DOHH2 (cell line): ENCODE data around the gene BPI.
"Not testable (repeated sequence)": the region's sequence is repeated elsewhere in the genome, so short reads cannot be mapped to it uniquely, and the experiment has no call there.

Experiments
- H3F3A ChIP-seq: fragments of 200-600 bp; sonication (generic), shearing (Covaris generic); 2 replicates; pipeline ENCODE4 v1.6.0; 2016; ENCODE audit warnings: antibody characterized with exemption, mild to moderate bottlenecking; ENCODE audit not compliant: control insufficient read depth, insufficient read depth
- H3K27ac ChIP-seq: fragments of 200-600 bp; sonication (generic); 2 replicates; pipeline ENCODE4 v1.5.1; 2014; ENCODE audit warnings: low read depth, mild to moderate bottlenecking, low read length, moderate library complexity
- H3K27me3 ChIP-seq: fragments of 200-600 bp; sonication (generic); 2 replicates; pipeline ENCODE4 v1.6.1; 2014; ENCODE audit warnings: mild to moderate bottlenecking, low read length, mixed read lengths; ENCODE audit not compliant: control insufficient read depth
- H3K36me3 ChIP-seq: fragments of 200-600 bp; sonication (generic); 2 replicates; pipeline ENCODE4 v1.6.1; 2014; ENCODE audit warnings: mild to moderate bottlenecking, low read length, moderate library complexity, mixed read lengths; ENCODE audit not compliant: control insufficient read depth
- H3K4me1 ChIP-seq: fragments of 200-600 bp; sonication (generic); 2 replicates; pipeline ENCODE4 v1.6.1; 2014; ENCODE audit warnings: mild to moderate bottlenecking, low read length, mixed read lengths; ENCODE audit not compliant: control insufficient read depth
- H3K4me2 ChIP-seq: fragments of 200-600 bp; sonication (generic); 2 replicates; pipeline ENCODE4 v1.6.0; 2014; ENCODE audit warnings: mild to moderate bottlenecking, low read length, moderate library complexity
- H3K4me3 ChIP-seq: fragments of 200-600 bp; sonication (generic); 2 replicates; pipeline ENCODE4 v1.5.1; 2014; ENCODE audit warnings: mild to moderate bottlenecking, low read length, mixed read lengths
- H3K79me2 ChIP-seq: fragments of 200-600 bp; sonication (generic); 2 replicates; pipeline ENCODE4 v1.6.1; 2014; ENCODE audit warnings: mild to moderate bottlenecking, low read length, mixed read lengths; ENCODE audit not compliant: control insufficient read depth
- H3K9me2 ChIP-seq: fragments of 200-600 bp; sonication (generic); replicated peaks from 2 replicates; pipeline ENCODE4 v1.6.1; 2014; ENCODE audit warnings: mild to moderate bottlenecking, low read length, mixed read lengths; ENCODE audit not compliant: control insufficient read depth
- H3K9me3 ChIP-seq: fragments of 200-600 bp; sonication (generic); 2 replicates; pipeline ENCODE4 v1.6.1; 2014; ENCODE audit warnings: antibody characterized with exemption, low read length, mixed read lengths; ENCODE audit not compliant: control insufficient read depth, insufficient read depth
- H4K20me1 ChIP-seq: fragments of 200-600 bp; sonication (generic); 2 replicates; pipeline ENCODE4 v1.6.0; 2014; ENCODE audit warnings: low read depth, mild to moderate bottlenecking, antibody characterized with exemption, low read length, moderate library complexity; ENCODE audit not compliant: control insufficient read depth, insufficient read depth
- EZH2phosphoT487 ChIP-seq: fragments of 200-600 bp; sonication (generic); IDR thresholded peaks from 2 replicates; pipeline ENCODE4 v1.6.1; 2017; ENCODE audit warnings: borderline replicate concordance, mild to moderate bottlenecking, antibody characterized with exemption, low read length, moderate library complexity, mixed read lengths
- TF ChIP-seq, protein P1 (sequence below): fragments of 200-600 bp; sonication (generic); IDR thresholded peaks from one replicate; pipeline ENCODE4 v1.5.1; 2014; ENCODE audit warnings: antibody characterized with exemption, mild to moderate bottlenecking, low read depth, low read length; ENCODE audit not compliant: poor library complexity, severe bottlenecking

BPI gene

DNA sequence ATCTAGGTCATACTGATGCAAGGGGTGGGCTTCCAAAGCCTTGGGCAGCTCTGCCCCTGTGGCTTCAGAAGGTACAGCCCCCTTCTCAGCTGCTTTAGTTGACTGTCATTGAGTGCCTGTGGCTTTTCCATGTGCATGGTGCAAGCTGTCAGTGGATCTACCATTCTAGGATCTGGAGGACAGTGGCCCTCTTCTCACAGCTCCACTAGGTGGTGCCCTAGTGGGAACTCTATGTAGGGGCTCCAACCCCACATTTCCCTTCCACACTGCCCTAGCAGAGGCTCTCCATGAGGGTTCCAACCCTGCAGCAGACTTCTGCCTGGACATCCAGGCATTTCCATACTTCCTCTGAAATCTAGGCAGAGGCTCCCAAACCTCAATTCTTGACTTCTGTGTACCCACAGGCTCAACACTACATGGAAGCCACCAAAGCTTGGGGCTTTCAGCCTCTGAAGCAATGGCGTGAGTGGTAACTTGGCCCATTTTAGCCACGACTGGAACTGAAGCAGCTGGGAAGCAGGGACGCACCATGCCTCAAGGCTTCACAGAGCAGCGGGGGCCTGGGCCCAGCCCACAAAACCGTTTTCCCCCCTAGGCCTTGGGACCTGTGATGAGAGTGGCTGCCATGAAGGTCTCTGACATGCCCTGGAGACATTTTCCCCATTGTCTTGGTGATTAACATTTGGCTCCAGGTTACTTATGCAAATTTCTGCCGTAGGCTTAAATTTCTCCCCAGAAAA is 22.6 kb upstream of the BPI start:
- H3K4me2 ChIP-seq, H3F3A ChIP-seq, H3K9me2 ChIP-seq, H3K4me1 ChIP-seq, H3K9me3 ChIP-seq, H3K79me2 ChIP-seq, H3K27ac ChIP-seq, H3K27me3 ChIP-seq, H3K36me3 ChIP-seq, H4K20me1 ChIP-seq, H3K4me3 ChIP-seq: not testable (repeated sequence)
- TF ChIP-seq, protein P1, sequence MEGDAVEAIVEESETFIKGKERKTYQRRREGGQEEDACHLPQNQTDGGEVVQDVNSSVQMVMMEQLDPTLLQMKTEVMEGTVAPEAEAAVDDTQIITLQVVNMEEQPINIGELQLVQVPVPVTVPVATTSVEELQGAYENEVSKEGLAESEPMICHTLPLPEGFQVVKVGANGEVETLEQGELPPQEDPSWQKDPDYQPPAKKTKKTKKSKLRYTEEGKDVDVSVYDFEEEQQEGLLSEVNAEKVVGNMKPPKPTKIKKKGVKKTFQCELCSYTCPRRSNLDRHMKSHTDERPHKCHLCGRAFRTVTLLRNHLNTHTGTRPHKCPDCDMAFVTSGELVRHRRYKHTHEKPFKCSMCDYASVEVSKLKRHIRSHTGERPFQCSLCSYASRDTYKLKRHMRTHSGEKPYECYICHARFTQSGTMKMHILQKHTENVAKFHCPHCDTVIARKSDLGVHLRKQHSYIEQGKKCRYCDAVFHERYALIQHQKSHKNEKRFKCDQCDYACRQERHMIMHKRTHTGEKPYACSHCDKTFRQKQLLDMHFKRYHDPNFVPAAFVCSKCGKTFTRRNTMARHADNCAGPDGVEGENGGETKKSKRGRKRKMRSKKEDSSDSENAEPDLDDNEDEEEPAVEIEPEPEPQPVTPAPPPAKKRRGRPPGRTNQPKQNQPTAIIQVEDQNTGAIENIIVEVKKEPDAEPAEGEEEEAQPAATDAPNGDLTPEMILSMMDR = peak; percentile 41

DNA sequence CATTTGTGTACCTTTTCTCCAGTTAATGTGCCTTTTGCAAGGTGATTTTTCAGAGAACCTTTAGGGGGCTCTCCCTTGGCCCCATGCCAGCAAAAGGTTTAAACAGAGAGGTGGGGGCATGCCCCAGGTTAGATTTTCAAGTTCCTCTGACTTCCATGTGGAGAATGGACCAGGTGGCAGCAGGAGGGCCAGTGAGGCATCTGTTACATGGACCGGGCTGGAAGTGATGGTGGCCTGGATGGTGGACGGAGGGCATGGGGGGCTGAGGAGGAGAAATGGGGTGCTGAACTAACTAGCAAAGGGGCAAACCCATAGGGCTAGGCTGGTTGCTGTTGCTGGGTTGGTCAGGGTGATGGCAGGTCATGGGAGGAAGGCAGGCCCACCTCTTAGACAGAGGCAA is 20.7 kb upstream of the BPI start:
- H3K36me3 ChIP-seq = no peaks in the 10 kb centered on the region
- TF ChIP-seq EZH2phosphoT487 = no peak
- TF ChIP-seq, protein P1 = no peak
- no peaks in the 10 kb centered on the region for H3K9me2 ChIP-seq
- no peaks in the 10 kb centered on the region for H3K79me2 ChIP-seq
- peaks cover 4% of the 10 kb centered on the region for H3K27me3 ChIP-seq
- no peaks in the 10 kb centered on the region for H3F3A ChIP-seq
- no peak overlapping the region for H3K4me3 ChIP-seq
- H3K27ac ChIP-seq = no peak overlapping the region
- H3K9me3 ChIP-seq = no peaks in the 10 kb centered on the region
- H4K20me1 ChIP-seq = no peaks in the 10 kb centered on the region
- H3K4me2 ChIP-seq = no peak overlapping the region
- no peaks in the 10 kb centered on the region for H3K4me1 ChIP-seq

DNA sequence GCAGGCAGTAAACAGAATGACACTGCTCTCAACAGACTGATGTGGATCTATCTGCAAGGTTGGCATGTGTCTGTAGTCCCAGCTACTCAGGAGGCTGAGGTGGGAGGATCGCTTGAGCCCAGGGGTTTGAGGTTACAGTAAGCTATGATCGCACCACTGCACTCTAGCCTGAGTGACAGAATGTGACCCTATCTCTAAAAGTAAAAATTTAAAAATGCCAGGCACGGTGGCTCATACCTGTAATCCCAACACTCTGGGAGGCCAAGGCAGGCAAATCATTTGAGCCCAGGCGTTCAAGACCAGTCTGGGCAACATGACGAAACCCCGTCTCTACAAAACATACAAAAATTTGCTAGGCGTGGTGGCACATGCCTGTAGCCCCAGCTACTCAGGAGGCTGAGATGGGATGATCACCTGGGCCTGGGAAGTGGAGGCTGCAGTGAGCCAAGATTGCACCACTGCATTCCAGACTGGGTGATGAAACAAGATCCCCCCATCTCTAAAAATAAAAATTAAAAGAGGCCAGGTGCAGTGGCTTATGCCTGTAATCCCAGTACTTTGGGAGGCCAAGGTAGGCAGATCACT is 19.8 kb upstream of the BPI start:
- H3K27ac ChIP-seq, H3K4me2 ChIP-seq, H3K79me2 ChIP-seq, H3K9me2 ChIP-seq, H3K36me3 ChIP-seq, H4K20me1 ChIP-seq, H3K4me1 ChIP-seq, H3K27me3 ChIP-seq, H3F3A ChIP-seq, H3K4me3 ChIP-seq, H3K9me3 ChIP-seq: not testable (repeated sequence)

- H3K4me1 ChIP-seq = no peaks in the 10 kb centered on the region
- no peak overlapping the region for H3K27ac ChIP-seq
- no peaks in the 10 kb centered on the region for H3F3A ChIP-seq
- H3K9me2 ChIP-seq = no peaks in the 10 kb centered on the region
- no peak overlapping the region for H3K4me2 ChIP-seq
- no peaks in the 10 kb centered on the region for H3K79me2 ChIP-seq
- H3K9me3 ChIP-seq = no peaks in the 10 kb centered on the region
- peaks cover 4% of the 10 kb centered on the region for H3K27me3 ChIP-seq
- TF ChIP-seq EZH2phosphoT487 = no peak
- TF ChIP-seq, protein P1 = no peak
- H3K4me3 ChIP-seq = no peak overlapping the region
- H4K20me1 ChIP-seq = no peaks in the 10 kb centered on the region
- no peaks in the 10 kb centered on the region for H3K36me3 ChIP-seq
Measured at GRCh38 chr20:38284893-38285444, 19.0 kb upstream of the BPI start.
